Renal pelvis (tissue), 4 donors: ENCODE results near the gene LARP6. TPM values are rescaled to one million over a fixed set of nuclear protein-coding genes. Genes with fewer than 3 reads are reported as not detected.
"Not testable (repeated sequence)": the region's sequence is repeated elsewhere in the genome, so short reads cannot be mapped to it uniquely, and the experiment has no call there.

Source experiments
- DNase-seq: peaks from one replicate; pipeline ENCODE4 v3.0.0-alpha.2; 2013
- polyA plus RNA-seq, 3 donors: library from polyadenylated mRNA; unstranded; fragments of 120-200 nt; gene quantifications; one replicate each; pipeline ENCODE4 v1.2.1, GENCODE V29; 2013; ENCODE audit not compliant: insufficient read length in 3 of 3

Gene LARP6
- polyA plus RNA-seq, 3 donors = 12.9 to 19.1 (median 15.3) TPM

- DNase-seq = no peak
Observed at GRCh38 chr15:70866982-70867641, 13.2 kb upstream of the LARP6 start.

GRCh38 chr15:70863450-70864218 is 9.7 kb upstream of the LARP6 start:
- DNase-seq = no peak

- DNase-seq = no peak
Observed at GRCh38 chr15:70859998-70860397, 6.0 kb upstream of the LARP6 start.

GRCh38 chr15:70859322-70859908 is 5.5 kb upstream of the LARP6 start:
- DNase-seq = no peak

- not testable (repeated sequence) for DNase-seq
Observed at GRCh38 chr15:70858614-70859321, 4.8 kb upstream of the LARP6 start.

- no peak for DNase-seq
Observed at GRCh38 chr15:70857562-70858285, 3.8 kb upstream of the LARP6 start.

GRCh38 chr15:70856884-70857561 is 3.1 kb upstream of the LARP6 start:
- DNase-seq = peak; percentile 8

GRCh38 chr15:70856177-70856883 is 2.4 kb upstream of the LARP6 start:
- DNase-seq = no peak

- no peak for DNase-seq
Observed at GRCh38 chr15:70855764-70856163, 1.8 kb upstream of the LARP6 start.

- no peak for DNase-seq
Observed at GRCh38 chr15:70854666-70854976, 664 bp upstream of the LARP6 start.

- no peak for DNase-seq
Observed at GRCh38 chr15:70853318-70853972, 512 bp downstream of the LARP6 start.

GRCh38 chr15:70852501-70853317 is 1.2 kb downstream of the LARP6 start:
- DNase-seq = no peak

GRCh38 chr15:70851889-70852288 is 2.1 kb downstream of the LARP6 start:
- DNase-seq = no peak

- no peak for DNase-seq
Observed at GRCh38 chr15:70845602-70846360, 8.2 kb downstream of the LARP6 start.

- DNase-seq = no peak
Observed at GRCh38 chr15:70837476-70837875, 16.5 kb downstream of the LARP6 start.

- DNase-seq = no peak
Observed at GRCh38 chr15:70835841-70836240, 18.1 kb downstream of the LARP6 start.

GRCh38 chr15:70835415-70835814 is 18.5 kb downstream of the LARP6 start:
- no peak for DNase-seq

- no peak for DNase-seq
Observed at GRCh38 chr15:70834999-70835398, 19.0 kb downstream of the LARP6 start.
